NB4 (cell line): ENCODE results near the gene EDN2.

ENCODE experiments used
- POLR2A ChIP-seq: IDR thresholded peaks from 2 replicates; pipeline ENCODE4 v1.6.1; 2011; ENCODE audit warnings: mild to moderate bottlenecking; ENCODE audit not compliant: insufficient read length; ENCODE audit errors: extremely low read depth
- TF ChIP-seq, protein P1 (sequence below): IDR thresholded peaks from one replicate; pipeline ENCODE4 v1.5.1; 2012; ENCODE audit warnings: low read depth, low read length

DNA sequence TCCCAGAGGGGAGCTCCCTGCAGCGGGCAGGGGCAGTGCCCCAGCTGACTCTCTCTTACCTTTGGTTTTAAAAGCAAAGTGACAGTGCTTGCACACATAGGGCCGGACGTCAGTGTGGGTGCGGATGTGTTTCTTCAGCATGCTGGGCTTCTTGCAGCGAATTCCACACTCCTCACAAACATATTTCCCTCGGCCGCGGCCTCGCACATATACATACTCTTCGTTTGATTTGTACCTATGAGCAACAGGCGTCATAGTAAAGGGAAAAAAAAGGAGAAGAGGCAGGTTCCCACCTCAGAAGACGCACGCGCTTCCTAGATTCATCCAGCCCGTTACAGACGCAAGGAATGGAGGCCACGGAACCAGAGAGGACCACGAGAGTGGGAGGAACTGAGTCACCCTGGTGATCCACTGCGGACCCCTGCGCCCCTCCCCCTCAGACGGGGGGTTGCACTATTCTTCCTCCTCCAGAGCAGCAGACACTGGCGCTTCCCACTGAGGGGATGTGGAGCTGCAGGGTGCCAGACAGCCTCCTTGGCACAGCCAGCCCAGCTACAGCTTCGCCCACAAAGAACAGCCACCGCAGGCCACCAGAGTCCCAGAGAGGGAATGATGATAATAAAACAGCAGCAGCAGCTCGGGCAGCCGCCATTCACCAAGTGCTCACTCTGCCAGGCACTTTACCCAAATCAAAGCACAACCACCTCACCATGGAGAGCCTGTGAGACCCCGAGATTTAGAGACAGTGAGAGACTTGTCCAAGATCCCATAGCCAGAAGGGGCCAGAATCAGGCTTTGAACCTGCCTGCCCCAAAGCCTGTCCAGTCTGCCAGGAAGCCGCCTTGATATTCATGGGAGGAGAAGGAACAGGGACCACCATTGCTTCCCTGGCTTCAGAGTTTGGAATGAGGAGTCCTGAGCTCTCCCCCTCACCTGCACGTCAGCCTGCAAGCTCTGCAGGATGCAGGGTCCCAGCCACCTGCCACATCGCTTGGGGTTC, 40.5 kb upstream of the EDN2 start:
- TF ChIP-seq POLR2A = no peak
- TF ChIP-seq, protein P1, sequence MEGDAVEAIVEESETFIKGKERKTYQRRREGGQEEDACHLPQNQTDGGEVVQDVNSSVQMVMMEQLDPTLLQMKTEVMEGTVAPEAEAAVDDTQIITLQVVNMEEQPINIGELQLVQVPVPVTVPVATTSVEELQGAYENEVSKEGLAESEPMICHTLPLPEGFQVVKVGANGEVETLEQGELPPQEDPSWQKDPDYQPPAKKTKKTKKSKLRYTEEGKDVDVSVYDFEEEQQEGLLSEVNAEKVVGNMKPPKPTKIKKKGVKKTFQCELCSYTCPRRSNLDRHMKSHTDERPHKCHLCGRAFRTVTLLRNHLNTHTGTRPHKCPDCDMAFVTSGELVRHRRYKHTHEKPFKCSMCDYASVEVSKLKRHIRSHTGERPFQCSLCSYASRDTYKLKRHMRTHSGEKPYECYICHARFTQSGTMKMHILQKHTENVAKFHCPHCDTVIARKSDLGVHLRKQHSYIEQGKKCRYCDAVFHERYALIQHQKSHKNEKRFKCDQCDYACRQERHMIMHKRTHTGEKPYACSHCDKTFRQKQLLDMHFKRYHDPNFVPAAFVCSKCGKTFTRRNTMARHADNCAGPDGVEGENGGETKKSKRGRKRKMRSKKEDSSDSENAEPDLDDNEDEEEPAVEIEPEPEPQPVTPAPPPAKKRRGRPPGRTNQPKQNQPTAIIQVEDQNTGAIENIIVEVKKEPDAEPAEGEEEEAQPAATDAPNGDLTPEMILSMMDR = no peak
